Hepatocyte (in vitro differentiated cells): ENCODE results near the gene ELK3. TPM values are rescaled to one million over a fixed set of nuclear protein-coding genes. Genes with fewer than 3 reads are reported as not detected.

Experiments
- DNase-seq: peaks from one replicate; pipeline ENCODE4 v3.0.0-alpha.2; 2016; ENCODE audit warnings: low spot score
- H2AFZ ChIP-seq: fragments of 200-600 bp; sonication (generic); 2 replicates; pipeline ENCODE4 v1.6.0; 2016; ENCODE audit warnings: antibody characterized with exemption, mild to moderate bottlenecking
- H3K27ac ChIP-seq: fragments of 200-600 bp; sonication (generic); 2 replicates; pipeline ENCODE4 v1.5.1; 2016; ENCODE audit warnings: mild to moderate bottlenecking
- H3K27me3 ChIP-seq: fragments of 200-600 bp; sonication (generic); 2 replicates; pipeline ENCODE4 v1.6.1; 2016
- H3K36me3 ChIP-seq: fragments of 200-600 bp; sonication (generic); replicated peaks from 2 replicates; pipeline ENCODE4 v1.5.1; 2016; ENCODE audit warnings: low read depth; ENCODE audit not compliant: insufficient read depth
- H3K4me1 ChIP-seq: fragments of 200-600 bp; sonication (generic); 2 replicates; pipeline ENCODE4 v1.5.1; 2016; ENCODE audit warnings: mild to moderate bottlenecking, moderate library complexity; ENCODE audit not compliant: insufficient read depth
- H3K4me2 ChIP-seq: fragments of 200-600 bp; sonication (generic); 2 replicates; pipeline ENCODE4 v1.6.0; 2016
- H3K4me3 ChIP-seq: fragments of 200-600 bp; sonication (generic); 2 replicates; pipeline ENCODE4 v1.5.1; 2016; ENCODE audit warnings: mild to moderate bottlenecking
- H3K79me2 ChIP-seq: fragments of 200-600 bp; sonication (generic); 2 replicates; pipeline ENCODE4 v1.6.0; 2017; ENCODE audit warnings: mild to moderate bottlenecking
- H3K9me2 ChIP-seq: fragments of 200-600 bp; sonication (generic); replicated peaks from 2 replicates; pipeline ENCODE4 v1.6.0; 2017; ENCODE audit warnings: mild to moderate bottlenecking; ENCODE audit not compliant: insufficient read depth
- H3K9me3 ChIP-seq: fragments of 200-600 bp; sonication (generic); 2 replicates; pipeline ENCODE4 v1.5.1; 2016; ENCODE audit warnings: low read depth, mild to moderate bottlenecking
- H4K20me1 ChIP-seq: fragments of 200-600 bp; sonication (generic); 2 replicates; pipeline ENCODE4 v1.6.0; 2016; ENCODE audit warnings: mild to moderate bottlenecking; ENCODE audit not compliant: insufficient read depth, poor library complexity, severe bottlenecking
- EZH2 ChIP-seq: fragments of 200-600 bp; sonication (generic); IDR thresholded peaks from 2 replicates; pipeline ENCODE4 v1.6.1; 2016; ENCODE audit warnings: antibody characterized with exemption, mild to moderate bottlenecking, borderline replicate concordance
- EZH2phosphoT487 ChIP-seq: fragments of 200-600 bp; sonication (generic); IDR thresholded peaks from one replicate; pipeline ENCODE4 v1.6.1; 2018; ENCODE audit warnings: antibody characterized with exemption, mild to moderate bottlenecking, low read depth, moderate library complexity; ENCODE audit not compliant: unreplicated experiment, severe bottlenecking
- WGBS: methylation state at CpG from one replicate; pipeline ENCODE4 v1.1.6; 2016; ENCODE audit warnings: low lambda C conversion rate; ENCODE audit errors: missing lambda C conversion rate; 5-methylcytosine and 5-hydroxymethylcytosine counted together
- polyA plus RNA-seq: library from polyadenylated mRNA; unstranded; fragments of >200 nt; fragmentation: Nextera tagmentation; extraction: Ambion mirVana; gene quantifications from 2 replicates; pipeline ENCODE4 v1.2.1, GENCODE V29; 2016
- total RNA-seq: library from RNA; depleted of rRNA; stranded (reverse); fragments of >200 nt; gene quantifications from 2 replicates; pipeline ENCODE4 v1.2.3, GENCODE V29; 2014
- TF ChIP-seq, protein P1 (sequence below): fragments of 200-600 bp; sonication (generic); IDR thresholded peaks from 2 replicates; pipeline ENCODE4 v1.5.1; 2016; ENCODE audit warnings: antibody characterized with exemption, mild to moderate bottlenecking; ENCODE audit not compliant: poor library complexity

The ELK3 gene
- total and polyA plus RNA-seq, 2 experiments from 2014 or later = 12.1 to 12.9 TPM

DNA sequence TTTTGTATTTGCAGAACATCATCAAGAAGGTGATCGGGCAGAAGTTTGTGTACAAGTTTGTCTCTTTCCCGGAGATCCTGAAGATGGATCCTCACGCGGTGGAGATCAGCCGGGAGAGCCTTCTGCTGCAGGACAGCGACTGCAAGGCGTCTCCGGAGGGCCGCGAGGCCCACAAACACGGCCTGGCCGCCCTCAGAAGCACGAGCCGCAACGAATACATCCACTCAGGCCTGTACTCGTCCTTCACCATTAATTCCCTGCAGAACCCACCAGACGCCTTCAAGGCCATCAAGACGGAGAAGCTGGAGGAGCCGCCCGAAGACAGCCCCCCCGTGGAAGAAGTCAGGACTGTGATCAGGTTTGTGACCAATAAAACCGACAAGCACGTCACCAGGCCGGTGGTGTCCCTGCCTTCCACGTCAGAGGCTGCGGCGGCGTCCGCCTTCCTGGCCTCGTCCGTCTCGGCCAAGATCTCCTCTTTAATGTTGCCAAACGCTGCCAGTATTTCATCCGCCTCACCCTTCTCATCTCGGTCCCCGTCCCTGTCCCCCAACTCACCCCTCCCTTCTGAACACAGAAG lies 52.8 kb downstream of the ELK3 start:
- Histone ChIP-seq H3K36me3 (no peaks in the 10 kb centered on the region), H3K4me3 (no peak overlapping the region), H3K79me2 (no peaks in the 10 kb centered on the region), H4K20me1 (no peaks in the 10 kb centered on the region), H3K4me2 (no peak overlapping the region), H3K27ac (no peak overlapping the region), H3K4me1 (no peaks in the 10 kb centered on the region), H3K27me3 (no peaks in the 10 kb centered on the region), H2AFZ (no peak overlapping the region), H3K9me3 (no peaks in the 10 kb centered on the region), H3K9me2 (no peaks in the 10 kb centered on the region)
- TF ChIP-seq EZH2 (no peak), EZH2phosphoT487 (no peak)
- TF ChIP-seq, protein P1, sequence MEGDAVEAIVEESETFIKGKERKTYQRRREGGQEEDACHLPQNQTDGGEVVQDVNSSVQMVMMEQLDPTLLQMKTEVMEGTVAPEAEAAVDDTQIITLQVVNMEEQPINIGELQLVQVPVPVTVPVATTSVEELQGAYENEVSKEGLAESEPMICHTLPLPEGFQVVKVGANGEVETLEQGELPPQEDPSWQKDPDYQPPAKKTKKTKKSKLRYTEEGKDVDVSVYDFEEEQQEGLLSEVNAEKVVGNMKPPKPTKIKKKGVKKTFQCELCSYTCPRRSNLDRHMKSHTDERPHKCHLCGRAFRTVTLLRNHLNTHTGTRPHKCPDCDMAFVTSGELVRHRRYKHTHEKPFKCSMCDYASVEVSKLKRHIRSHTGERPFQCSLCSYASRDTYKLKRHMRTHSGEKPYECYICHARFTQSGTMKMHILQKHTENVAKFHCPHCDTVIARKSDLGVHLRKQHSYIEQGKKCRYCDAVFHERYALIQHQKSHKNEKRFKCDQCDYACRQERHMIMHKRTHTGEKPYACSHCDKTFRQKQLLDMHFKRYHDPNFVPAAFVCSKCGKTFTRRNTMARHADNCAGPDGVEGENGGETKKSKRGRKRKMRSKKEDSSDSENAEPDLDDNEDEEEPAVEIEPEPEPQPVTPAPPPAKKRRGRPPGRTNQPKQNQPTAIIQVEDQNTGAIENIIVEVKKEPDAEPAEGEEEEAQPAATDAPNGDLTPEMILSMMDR = no peak
- no peak for DNase-seq
- 96% methylated on average over 31 of the region's 36 CpGs for WGBS

DNA sequence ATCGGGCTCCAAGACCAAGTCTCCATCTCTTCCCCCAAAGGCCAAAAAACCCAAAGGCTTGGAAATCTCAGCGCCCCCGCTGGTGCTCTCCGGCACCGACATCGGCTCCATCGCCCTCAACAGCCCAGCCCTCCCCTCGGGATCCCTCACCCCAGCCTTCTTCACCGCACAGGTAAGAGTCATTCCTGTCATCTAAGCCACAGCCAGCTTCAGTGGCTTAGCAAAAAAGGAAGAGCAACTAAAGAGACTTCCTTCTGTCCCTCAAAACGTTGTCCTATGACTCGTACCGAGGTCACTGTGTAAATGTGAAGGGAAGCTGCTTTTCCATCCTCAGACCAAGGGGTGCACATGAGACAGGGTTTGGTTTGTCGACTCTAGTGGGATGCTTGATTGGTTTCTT lies 53.4 kb downstream of the ELK3 start:
- H3K4me1 ChIP-seq = no peaks in the 10 kb centered on the region
- H3K27ac ChIP-seq = no peak overlapping the region
- no peaks in the 10 kb centered on the region for H4K20me1 ChIP-seq
- 95% methylated on average over 13 of the region's 13 CpGs for WGBS
- no peaks in the 10 kb centered on the region for H3K9me2 ChIP-seq
- no peak overlapping the region for H2AFZ ChIP-seq
- H3K79me2 ChIP-seq = no peaks in the 10 kb centered on the region
- no peak for DNase-seq
- no peaks in the 10 kb centered on the region for H3K9me3 ChIP-seq
- H3K27me3 ChIP-seq = no peaks in the 10 kb centered on the region
- TF ChIP-seq, protein P1 = no peak
- TF ChIP-seq EZH2phosphoT487 (no peak), EZH2 (no peak)
- no peak overlapping the region for H3K4me3 ChIP-seq
- no peak overlapping the region for H3K4me2 ChIP-seq
- no peaks in the 10 kb centered on the region for H3K36me3 ChIP-seq

DNA sequence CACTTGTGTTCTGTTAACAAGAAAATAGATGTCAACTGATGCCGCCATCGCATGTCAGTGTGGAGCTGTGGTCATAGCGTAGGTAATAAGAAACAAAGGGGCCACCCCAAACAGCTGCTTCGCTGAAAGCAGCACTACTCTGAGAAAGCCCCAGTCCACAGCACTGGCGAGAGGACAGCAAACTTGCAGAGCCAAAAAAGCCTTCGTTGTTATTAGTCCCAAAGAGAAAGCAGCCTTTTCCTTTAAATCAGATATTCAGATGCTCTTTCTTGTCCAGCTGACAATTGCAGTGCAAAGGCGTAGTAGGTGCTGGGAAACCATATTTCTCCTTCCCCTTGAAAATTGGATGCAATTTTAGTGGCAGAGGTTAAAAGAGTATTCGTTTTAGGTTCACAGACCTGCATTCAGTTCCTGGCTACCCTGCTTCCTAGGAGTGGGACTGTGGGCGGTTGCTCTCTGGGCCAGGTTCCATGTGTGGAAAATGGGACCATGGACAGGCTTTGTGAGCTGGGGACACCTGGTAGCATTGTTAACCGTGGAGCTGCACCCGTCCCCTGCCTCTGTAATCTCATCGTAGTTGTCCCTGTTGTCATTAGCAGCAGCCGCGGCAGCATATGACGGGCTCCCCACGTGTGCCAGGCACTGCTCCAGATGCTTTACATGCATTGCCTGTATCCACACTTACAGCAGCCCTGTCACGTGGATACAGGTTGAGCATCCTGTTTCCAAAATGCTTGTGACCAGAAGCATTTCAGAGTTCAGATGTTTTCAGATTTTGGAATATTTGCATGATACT lies 54.2 kb downstream of the ELK3 start:
- Histone ChIP-seq H3K4me2 (no peak overlapping the region), H3K79me2 (no peaks in the 10 kb centered on the region), H4K20me1 (no peaks in the 10 kb centered on the region), H3K4me1 (no peaks in the 10 kb centered on the region), H2AFZ (no peak overlapping the region), H3K9me3 (no peaks in the 10 kb centered on the region), H3K36me3 (no peaks in the 10 kb centered on the region), H3K4me3 (no peak overlapping the region), H3K27me3 (no peaks in the 10 kb centered on the region), H3K27ac (no peak overlapping the region), H3K9me2 (no peaks in the 10 kb centered on the region)
- TF ChIP-seq EZH2phosphoT487 (no peak), EZH2 (no peak)
- TF ChIP-seq, protein P1 = no peak
- no peak for DNase-seq
- WGBS = 90% methylated on average over 17 of the region's 17 CpGs
